Measurements from ENCODE around the gene FOXA1.
"Not testable (repeated sequence)": the region's sequence is repeated elsewhere in the genome, so short reads cannot be mapped to it uniquely, and the experiment has no call there.

- not testable (repeated sequence) for TF ChIP-seq POLR2A (conservative IDR thresholded peaks at IDR 0.05); ZBTB33 (CRISPR knock-in tag; IDR thresholded peaks at IDR 0.05); HEY1 (CRISPR knock-in tag; IDR thresholded peaks at IDR 0.05; ENCODE audit: borderline replicate concordance); ARNT (IDR thresholded peaks at IDR 0.05)
- TF ChIP-seq, protein P1, sequence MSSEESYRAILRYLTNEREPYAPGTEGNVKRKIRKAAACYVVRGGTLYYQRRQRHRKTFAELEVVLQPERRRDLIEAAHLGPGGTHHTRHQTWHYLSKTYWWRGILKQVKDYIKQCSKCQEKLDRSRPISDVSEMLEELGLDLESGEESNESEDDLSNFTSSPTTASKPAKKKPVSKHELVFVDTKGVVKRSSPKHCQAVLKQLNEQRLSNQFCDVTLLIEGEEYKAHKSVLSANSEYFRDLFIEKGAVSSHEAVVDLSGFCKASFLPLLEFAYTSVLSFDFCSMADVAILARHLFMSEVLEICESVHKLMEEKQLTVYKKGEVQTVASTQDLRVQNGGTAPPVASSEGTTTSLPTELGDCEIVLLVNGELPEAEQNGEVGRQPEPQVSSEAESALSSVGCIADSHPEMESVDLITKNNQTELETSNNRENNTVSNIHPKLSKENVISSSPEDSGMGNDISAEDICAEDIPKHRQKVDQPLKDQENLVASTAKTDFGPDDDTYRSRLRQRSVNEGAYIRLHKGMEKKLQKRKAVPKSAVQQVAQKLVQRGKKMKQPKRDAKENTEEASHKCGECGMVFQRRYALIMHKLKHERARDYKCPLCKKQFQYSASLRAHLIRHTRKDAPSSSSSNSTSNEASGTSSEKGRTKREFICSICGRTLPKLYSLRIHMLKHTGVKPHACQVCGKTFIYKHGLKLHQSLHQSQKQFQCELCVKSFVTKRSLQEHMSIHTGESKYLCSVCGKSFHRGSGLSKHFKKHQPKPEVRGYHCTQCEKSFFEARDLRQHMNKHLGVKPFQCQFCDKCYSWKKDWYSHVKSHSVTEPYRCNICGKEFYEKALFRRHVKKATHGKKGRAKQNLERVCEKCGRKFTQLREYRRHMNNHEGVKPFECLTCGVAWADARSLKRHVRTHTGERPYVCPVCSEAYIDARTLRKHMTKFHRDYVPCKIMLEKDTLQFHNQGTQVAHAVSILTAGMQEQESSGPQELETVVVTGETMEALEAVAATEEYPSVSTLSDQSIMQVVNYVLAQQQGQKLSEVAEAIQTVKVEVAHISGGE (CRISPR knock-in tag; IDR thresholded peaks at IDR 0.05) = not testable (repeated sequence)
Observed at GRCh38 chr14:37555596-37555995, 39.5 kb downstream of the FOXA1 start.
